Activated naive CD4-positive, alpha-beta T cell treated with anti-CD3 and anti-CD28 coated beads, Interleukin-2, amount 10 ng/mL, durations not matched to agents 7 days and 5 days (primary cell): ENCODE data around the gene TMEM229B.
A peak's percentile ranks its signal among the peaks of the same experiment; 100 is the strongest.

Experiments
- CTCF ChIA-PET: fragments of 350-600 bp; sonication (Branson Sonifier 250); formaldehyde crosslinking; loops from one replicate; lab custom pipeline; 2021; ENCODE audit warnings: antibody characterized with exemption; lab: Charles Lee
- DNase-seq: peaks from one replicate; pipeline ENCODE4 v3.0.0-alpha.2; 2020
- H3K27ac Mint-ChIP-seq: one replicate; pipeline ENCODE4 v1.8.0; 2021; ENCODE audit warnings: mild to moderate bottlenecking, moderate library complexity, mixed read lengths
- H3K27me3 Mint-ChIP-seq: one replicate; pipeline ENCODE4 v1.8.0; 2021; ENCODE audit warnings: mild to moderate bottlenecking, mixed read lengths
- H3K36me3 Mint-ChIP-seq: one replicate; pipeline ENCODE4 v1.8.0; 2021; ENCODE audit warnings: mixed read lengths
- H3K4me1 Mint-ChIP-seq: one replicate; pipeline ENCODE4 v1.8.0; 2021; ENCODE audit warnings: mixed read lengths
- H3K4me3 Mint-ChIP-seq: one replicate; pipeline ENCODE4 v1.8.0; 2021; ENCODE audit warnings: mild to moderate bottlenecking, moderate library complexity, mixed read lengths
- H3K9me3 Mint-ChIP-seq: one replicate; pipeline ENCODE4 v1.8.0; 2021; ENCODE audit warnings: mixed read lengths

TMEM229B gene

GRCh38 chr14:67510836-67511235, 22.3 kb upstream of the TMEM229B start:
- Mint-ChIP-seq H3K4me3 (no peak overlapping the region), H3K9me3 (no peaks in the 10 kb centered on the region), H3K27me3 (peaks cover 70% of the 10 kb centered on the region), H3K36me3 (no peaks in the 10 kb centered on the region), H3K27ac (no peak overlapping the region), H3K4me1 (peaks cover 11% of the 10 kb centered on the region)
- CTCF ChIA-PET: interaction anchor here (1.3 to 8.1 kb wide), 2 partner anchors 15 to 61 kb away, joined by 3 to 34 read pairs; no protein-coding TSS in a partner anchor
- no peak for DNase-seq

GRCh38 chr14:67510121-67510520, 21.6 kb upstream of the TMEM229B start:
- no peak overlapping the region for H3K4me3 Mint-ChIP-seq

GRCh38 chr14:67508956-67509355, 20.4 kb upstream of the TMEM229B start:
- H3K27ac Mint-ChIP-seq: no peak overlapping the region
- DNase-seq: no peak
- peaks cover 69% of the 10 kb centered on the region for H3K27me3 Mint-ChIP-seq

More at GRCh38 chr14:67510121-67510520, 21.6 kb upstream of the TMEM229B start:
- peaks cover 73% of the 10 kb centered on the region for H3K27me3 Mint-ChIP-seq
- H3K36me3 Mint-ChIP-seq: no peaks in the 10 kb centered on the region
- peaks cover 8% of the 10 kb centered on the region for H3K4me1 Mint-ChIP-seq
- DNase-seq: no peak
- CTCF ChIA-PET: interaction anchor here (1.3 to 8.1 kb wide), 2 partner anchors 16 to 61 kb away, joined by 3 to 34 read pairs; no protein-coding TSS in a partner anchor
- no peaks in the 10 kb centered on the region for H3K9me3 Mint-ChIP-seq
- no peak overlapping the region for H3K27ac Mint-ChIP-seq

GRCh38 chr14:67505254-67505653, 16.7 kb upstream of the TMEM229B start:
- Mint-ChIP-seq H3K36me3 (no peaks in the 10 kb centered on the region), H3K27me3 (peaks cover 39% of the 10 kb centered on the region), H3K27ac (no peak overlapping the region), H3K4me1 (no peaks in the 10 kb centered on the region), H3K4me3 (no peak overlapping the region), H3K9me3 (no peaks in the 10 kb centered on the region)
- DNase-seq: no peak
- CTCF ChIA-PET: interaction anchor here (1.2 kb wide), 1 partner anchor 78 kb away, joined by 3 read pairs; no protein-coding TSS in a partner anchor

More at GRCh38 chr14:67508956-67509355, 20.4 kb upstream of the TMEM229B start:
- CTCF ChIA-PET: interaction anchor here (0.8 to 8.1 kb wide), 3 partner anchors 17 to 1041 kb away, joined by 3 to 34 read pairs (median 3); no protein-coding TSS in a partner anchor
- H3K9me3 Mint-ChIP-seq: no peaks in the 10 kb centered on the region
- H3K36me3 Mint-ChIP-seq: no peaks in the 10 kb centered on the region
- no peak overlapping the region for H3K4me3 Mint-ChIP-seq
- peaks cover 2% of the 10 kb centered on the region for H3K4me1 Mint-ChIP-seq

- H3K4me3 Mint-ChIP-seq: no peak overlapping the region
- CTCF ChIA-PET: no interaction called here
- H3K4me1 Mint-ChIP-seq: peaks cover under 1% of the 10 kb centered on the region
Observed at GRCh38 chr14:67503331-67503730, 14.8 kb upstream of the TMEM229B start.

GRCh38 chr14:67502867-67503266, 14.3 kb upstream of the TMEM229B start:
- CTCF ChIA-PET: no interaction called here
- no peak for DNase-seq
- Mint-ChIP-seq H3K9me3 (no peaks in the 10 kb centered on the region), H3K27me3 (peaks cover 30% of the 10 kb centered on the region), H3K36me3 (no peaks in the 10 kb centered on the region), H3K4me3 (no peak overlapping the region), H3K4me1 (peaks cover 5% of the 10 kb centered on the region), H3K27ac (no peak overlapping the region)

More at GRCh38 chr14:67503331-67503730, 14.8 kb upstream of the TMEM229B start:
- Mint-ChIP-seq H3K9me3 (no peaks in the 10 kb centered on the region), H3K27me3 (peaks cover 34% of the 10 kb centered on the region), H3K27ac (no peak overlapping the region), H3K36me3 (no peaks in the 10 kb centered on the region)
- no peak for DNase-seq

- H3K27ac Mint-ChIP-seq: no peak overlapping the region
- CTCF ChIA-PET: no interaction called here
- H3K9me3 Mint-ChIP-seq: no peaks in the 10 kb centered on the region
Observed at GRCh38 chr14:67501670-67502069, 13.1 kb upstream of the TMEM229B start.

GRCh38 chr14:67500981-67501380, 12.5 kb upstream of the TMEM229B start:
- H3K4me1 Mint-ChIP-seq: peaks cover 14% of the 10 kb centered on the region
- H3K27me3 Mint-ChIP-seq: peaks cover 22% of the 10 kb centered on the region
- no peak overlapping the region for H3K4me3 Mint-ChIP-seq
- H3K27ac Mint-ChIP-seq: no peak overlapping the region
- no peaks in the 10 kb centered on the region for H3K9me3 Mint-ChIP-seq
- H3K36me3 Mint-ChIP-seq: no peaks in the 10 kb centered on the region
- no peak for DNase-seq
- CTCF ChIA-PET: no interaction called here

More at GRCh38 chr14:67501670-67502069, 13.1 kb upstream of the TMEM229B start:
- DNase-seq: no peak
- peaks cover 23% of the 10 kb centered on the region for H3K27me3 Mint-ChIP-seq
- H3K36me3 Mint-ChIP-seq: no peaks in the 10 kb centered on the region
- no peak overlapping the region for H3K4me3 Mint-ChIP-seq
- peaks cover 14% of the 10 kb centered on the region for H3K4me1 Mint-ChIP-seq

GRCh38 chr14:67497716-67498115, 9.2 kb upstream of the TMEM229B start:
- H3K4me3 Mint-ChIP-seq: no peak overlapping the region
- H3K4me1 Mint-ChIP-seq: peaks cover 18% of the 10 kb centered on the region
- peaks cover 7% of the 10 kb centered on the region for H3K27me3 Mint-ChIP-seq
- H3K9me3 Mint-ChIP-seq: peaks cover 20% of the 10 kb centered on the region
- no peak for DNase-seq
- H3K27ac Mint-ChIP-seq: peak overlapping the region; percentile 10
- CTCF ChIA-PET: no interaction called here
- H3K36me3 Mint-ChIP-seq: peaks cover 13% of the 10 kb centered on the region

- Mint-ChIP-seq H3K27ac (no peak overlapping the region), H3K4me3 (no peak overlapping the region), H3K9me3 (peaks cover 25% of the 10 kb centered on the region), H3K4me1 (peaks cover 20% of the 10 kb centered on the region), H3K36me3 (peaks cover 16% of the 10 kb centered on the region), H3K27me3 (peaks cover 10% of the 10 kb centered on the region)
- CTCF ChIA-PET: no interaction called here
- no peak for DNase-seq
Observed at GRCh38 chr14:67497216-67497615, 8.7 kb upstream of the TMEM229B start.

- Mint-ChIP-seq H3K27ac (peak overlapping the region; percentile 64), H3K27me3 (peaks cover 20% of the 10 kb centered on the region), H3K4me1 (peaks cover 20% of the 10 kb centered on the region), H3K9me3 (peaks cover 30% of the 10 kb centered on the region), H3K4me3 (no peak overlapping the region), H3K36me3 (peaks cover 18% of the 10 kb centered on the region)
- no peak for DNase-seq
- CTCF ChIA-PET: no interaction called here
Observed at GRCh38 chr14:67495827-67496226, 7.3 kb upstream of the TMEM229B start.

GRCh38 chr14:67493092-67493717, 4.7 kb upstream of the TMEM229B start:
- CTCF ChIA-PET: no interaction called here
- no peak for DNase-seq
- peaks cover 20% of the 10 kb centered on the region for H3K36me3 Mint-ChIP-seq
- H3K27ac Mint-ChIP-seq: no peak overlapping the region
- H3K4me1 Mint-ChIP-seq: peaks cover 38% of the 10 kb centered on the region
- peaks cover 30% of the 10 kb centered on the region for H3K9me3 Mint-ChIP-seq
- no peak overlapping the region for H3K4me3 Mint-ChIP-seq
- H3K27me3 Mint-ChIP-seq: peaks cover 34% of the 10 kb centered on the region

- Mint-ChIP-seq H3K9me3 (peaks cover 30% of the 10 kb centered on the region), H3K27ac (no peak overlapping the region), H3K36me3 (peaks cover 24% of the 10 kb centered on the region), H3K4me3 (no peak overlapping the region), H3K27me3 (peaks cover 34% of the 10 kb centered on the region), H3K4me1 (peaks cover 38% of the 10 kb centered on the region)
- CTCF ChIA-PET: interaction anchor here (1.1 kb wide), 1 partner anchor 65 kb away, joined by 3 read pairs; no protein-coding TSS in a partner anchor
- no peak for DNase-seq
Observed at GRCh38 chr14:67492538-67492937, 4.0 kb upstream of the TMEM229B start.

GRCh38 chr14:67491741-67492507, 3.4 kb upstream of the TMEM229B start:
- peaks cover 38% of the 10 kb centered on the region for H3K4me1 Mint-ChIP-seq
- CTCF ChIA-PET: interaction anchor here (1.1 kb wide), 1 partner anchor 64 kb away, joined by 3 read pairs; no protein-coding TSS in a partner anchor
- no peak overlapping the region for H3K4me3 Mint-ChIP-seq
- no peak overlapping the region for H3K27ac Mint-ChIP-seq
- DNase-seq: no peak
- H3K36me3 Mint-ChIP-seq: peaks cover 24% of the 10 kb centered on the region
- H3K9me3 Mint-ChIP-seq: peaks cover 30% of the 10 kb centered on the region
- peaks cover 34% of the 10 kb centered on the region for H3K27me3 Mint-ChIP-seq
